GM12878 (cell line): ENCODE data around the gene FGR. TPM values are rescaled to one million over a fixed set of nuclear protein-coding genes. Genes with fewer than 3 reads are reported as not detected.

Experiments
- ATAC-seq: fragments of 200-7000 bp; cut with Tn5 transposase; 3 replicates; pipeline ENCODE4 v1.9.1; 2020; ENCODE audit warnings: mild to moderate bottlenecking, moderate library complexity
- BruUV-seq: library from RNA; stranded (reverse); fragments of 400-500 nt; replicated peaks from 2 replicates; lab custom pipeline; 2021; lab: Mats Ljungman, UMichigan
- CTCF ChIA-PET: fragments of 300-600 bp; sonication (Branson Sonifier 250); formaldehyde crosslinking; extraction: SDS; loops from one replicate; lab custom pipeline; 2021; ENCODE audit warnings: inconsistent platforms; lab: Yijun Ruan, JAX
- POLR2A ChIA-PET: fragments of 350-600 bp; formaldehyde crosslinking; extraction: SDS; loops from one replicate; lab custom pipeline; 2021; ENCODE audit warnings: inconsistent platforms; lab: Charles Lee
- RAD21 ChIA-PET: fragments of 300-600 bp; sonication (Branson Sonifier 250); formaldehyde crosslinking; loops from one replicate; lab custom pipeline; 2023; ENCODE audit warnings: antibody characterized with exemption; ENCODE audit not compliant: unreplicated experiment; lab: Charles Lee
- SMC1A ChIA-PET: fragments of 300-600 bp; sonication (Branson Sonifier 250); formaldehyde crosslinking; loops from one replicate; lab custom pipeline; 2023; ENCODE audit not compliant: unreplicated experiment, uncharacterized antibody; lab: Charles Lee
- DNase-seq: peaks from one replicate; pipeline ENCODE4 v3.0.0-alpha.2; 2011; ENCODE audit warnings: low read depth, low spot score
- FAIRE-seq: peaks from 3 replicates; lab custom pipeline; 2011; peaks lifted over from hg19 to GRCh38; lab: Jason Lieb, UNC
- H2AFZ ChIP-seq: 2 replicates; pipeline ENCODE4 v1.6.0; 2011; ENCODE audit warnings: low read depth, low read length, control low read depth; ENCODE audit not compliant: control insufficient read depth
- H3K27ac ChIP-seq: 2 replicates; pipeline ENCODE4 v1.5.1; 2011; ENCODE audit warnings: control low read depth; ENCODE audit not compliant: control insufficient read depth, insufficient read depth
- H3K27me3 ChIP-seq, 2 experiments: replicated peaks in 1 of 2; 2 replicates each; pipeline versions ENCODE4 v1.6.0 to v1.6.1; 2011; ENCODE audit warnings: low read length in 1 of 2; ENCODE audit not compliant: control insufficient read depth in 2 of 2, insufficient read depth in 2 of 2
- H3K36me3 ChIP-seq, 2 experiments: 2 replicates each; pipeline ENCODE4 v1.5.1; 2011; ENCODE audit warnings: low read length in 1 of 2; ENCODE audit not compliant: control insufficient read depth in 2 of 2, insufficient read depth in 2 of 2
- H3K4me1 ChIP-seq: 2 replicates; pipeline ENCODE4 v1.6.1; 2011; ENCODE audit warnings: mild to moderate bottlenecking, low read length, moderate library complexity, mixed read lengths; ENCODE audit not compliant: control insufficient read depth, insufficient read depth
- H3K4me2 ChIP-seq: 2 replicates; pipeline ENCODE4 v1.6.0; 2011; ENCODE audit warnings: control low read depth; ENCODE audit not compliant: control insufficient read depth, insufficient read depth
- H3K4me3 ChIP-seq: fragments of 200-600 bp; sonication (generic); 2 replicates; pipeline ENCODE4 v1.5.1; 2016
- H3K79me2 ChIP-seq: 2 replicates; pipeline ENCODE4 v1.6.0; 2011; ENCODE audit warnings: low read length; ENCODE audit not compliant: control insufficient read depth, insufficient read depth
- H3K9ac ChIP-seq: 2 replicates; pipeline ENCODE4 v1.8.0; 2011; ENCODE audit warnings: low read length, control low read depth, mixed read lengths; ENCODE audit not compliant: control insufficient read depth, insufficient read depth
- H3K9me3 ChIP-seq: replicated peaks from 3 replicates; pipeline ENCODE4 v1.5.1; 2011; ENCODE audit warnings: mild to moderate bottlenecking, low read length; ENCODE audit not compliant: control insufficient read depth, insufficient read depth
- H4K20me1 ChIP-seq: 2 replicates; pipeline ENCODE4 v1.6.0; 2011; ENCODE audit not compliant: control insufficient read depth, insufficient read depth
- CHD1 ChIP-seq: IDR thresholded peaks from 2 replicates; pipeline ENCODE4 v1.6.1; 2012; ENCODE audit warnings: low read depth, low read length, improper control_type of control experiment
- CHD4 ChIP-seq: fragments of 200-600 bp; sonication (generic); IDR thresholded peaks from 2 replicates; pipeline ENCODE4 v1.6.1; 2016; ENCODE audit warnings: mild to moderate bottlenecking
- FOXM1 ChIP-seq: IDR thresholded peaks from 2 replicates; pipeline ENCODE4 v1.6.1; 2012; ENCODE audit warnings: low read depth, mild to moderate bottlenecking, inconsistent platforms, low read length, moderate library complexity
- MAX ChIP-seq: IDR thresholded peaks from 2 replicates; pipeline ENCODE4 v1.6.1; 2012; ENCODE audit warnings: low read depth, low read length, improper control_type of control experiment
- NR2C2 ChIP-seq: IDR thresholded peaks from 2 replicates; pipeline ENCODE4 v1.6.1; 2011; ENCODE audit warnings: borderline replicate concordance, low read depth; ENCODE audit not compliant: control insufficient read depth, insufficient read length
- PAX8 ChIP-seq: fragments of 450-650 bp; IDR thresholded peaks from 2 replicates; pipeline ENCODE4 v1.6.1; 2017; ENCODE audit warnings: mild to moderate bottlenecking, moderate library complexity
- RB1 ChIP-seq: fragments of 450-650 bp; formaldehyde crosslinking; IDR thresholded peaks from 2 replicates; pipeline ENCODE4 v1.6.1; 2017; ENCODE audit warnings: mild to moderate bottlenecking, borderline replicate concordance
- SMAD5 ChIP-seq: IDR thresholded peaks from 2 replicates; pipeline ENCODE4 v1.6.1; 2016; ENCODE audit warnings: antibody characterized with exemption, low read depth
- STAT1 ChIP-seq: fragments of 450-650 bp; conservative IDR thresholded peaks from 2 replicates; pipeline ENCODE4 v1.6.1; 2014; ENCODE audit warnings: antibody characterized with exemption, mild to moderate bottlenecking
- TCF12 ChIP-seq: IDR thresholded peaks from 2 replicates; pipeline ENCODE4 v1.6.1; 2011; ENCODE audit warnings: low read depth, mild to moderate bottlenecking, low read length
- WGBS: methylation state at CpG from one replicate; pipeline ENCODE4 v1.1.6; 2016; ENCODE audit warnings: low lambda C conversion rate; ENCODE audit not compliant: insufficient replicate concordance, insufficient coverage; ENCODE audit errors: missing lambda C conversion rate; 5-methylcytosine and 5-hydroxymethylcytosine counted together
- in situ Hi-C: fragments of 300-500 bp; cut with MboI; formaldehyde crosslinking; loops from 9 replicates; pipeline ENCODE4 v1.14.3; 2018; ENCODE audit warnings: mixed read lengths
- intact Hi-C: fragments of 100-400 bp; cut with micrococcal nuclease; formaldehyde crosslinking; loops from one replicate; pipeline ENCODE4 v1.14.2; 2022; ENCODE audit not compliant: unreplicated experiment
- polyA plus RNA-seq, 11 experiments: library from polyadenylated mRNA; depleted of rRNA in 4 of 11; unstranded in 6 of 11; stranded (reverse) in 5 of 11; fragments of >200 nt; fragmentation: Nextera tagmentation in 4 of 11; fragmentation: Illumina TruSeq in 1 of 11; extraction: Ambion mirVana in 4 of 11; extraction: Trizol in 1 of 11; gene quantifications; 1 replicate in 1 of 11; 2 replicates in 10 of 11; pipeline versions ENCODE4 v1.2.1 to v1.2.3, GENCODE V29; 2011 to 2016; ENCODE audit warnings: inconsistent platforms in 2 of 11, missing spikeins in 2 of 11, low read depth in 1 of 11
- total RNA-seq, 4 experiments: library from RNA; depleted of rRNA in 3 of 4; stranded (reverse); fragments of >200 nt in 3 of 4; fragmentation: Illumina TruSeq in 1 of 4; extraction: Trizol in 1 of 4; gene quantifications; 2 replicates each; pipeline versions ENCODE4 v1.2.1 to v1.2.3, GENCODE V29; 2013 to 2021
- TF ChIP-seq, protein P1 (sequence below): fragments of 450-650 bp; IDR thresholded peaks from 2 replicates; pipeline ENCODE4 v1.6.1; 2018; ENCODE audit warnings: borderline replicate concordance, mild to moderate bottlenecking; ENCODE audit not compliant: partially characterized antibody

FGR gene
- total and polyA plus RNA-seq, 10 of the 15 experiments (the other 5 are each of a cell fraction or from before 2014, with no cell fraction given), result 10.9 to 193 (median 74.7) TPM

GRCh38 chr1:27646676-27647075, 11.7 kb upstream of the FGR start:
- no peaks in the 10 kb centered on the region for H3K36me3 ChIP-seq
- CTCF ChIA-PET, result interaction anchor here (0.9 to 4.7 kb wide), 5 partner anchors 10 to 40 kb away, joined by 3 to 41 read pairs (median 3); no protein-coding TSS in a partner anchor
- intact Hi-C loops, result no loop called here
- SMC1A ChIA-PET, result interaction anchor here (2.3 kb wide), 1 partner anchor 16 kb away, joined by 8 read pairs; no protein-coding TSS in a partner anchor
- no peak overlapping the region for H3K27ac ChIP-seq
- no TSS peak for BruUV-seq
- DNase-seq (no peak), ATAC-seq (no peak), FAIRE-seq (no peak)
- H2AFZ ChIP-seq, result no peak overlapping the region
- no peaks in the 10 kb centered on the region for H3K9me3 ChIP-seq
- no peak overlapping the region for H3K9ac ChIP-seq
- TF ChIP-seq RB1, result no peak
- TF ChIP-seq CHD4, result no peak
- TF ChIP-seq STAT1, result no peak
- TF ChIP-seq SMAD5, result no peak
- TF ChIP-seq, protein P1, sequence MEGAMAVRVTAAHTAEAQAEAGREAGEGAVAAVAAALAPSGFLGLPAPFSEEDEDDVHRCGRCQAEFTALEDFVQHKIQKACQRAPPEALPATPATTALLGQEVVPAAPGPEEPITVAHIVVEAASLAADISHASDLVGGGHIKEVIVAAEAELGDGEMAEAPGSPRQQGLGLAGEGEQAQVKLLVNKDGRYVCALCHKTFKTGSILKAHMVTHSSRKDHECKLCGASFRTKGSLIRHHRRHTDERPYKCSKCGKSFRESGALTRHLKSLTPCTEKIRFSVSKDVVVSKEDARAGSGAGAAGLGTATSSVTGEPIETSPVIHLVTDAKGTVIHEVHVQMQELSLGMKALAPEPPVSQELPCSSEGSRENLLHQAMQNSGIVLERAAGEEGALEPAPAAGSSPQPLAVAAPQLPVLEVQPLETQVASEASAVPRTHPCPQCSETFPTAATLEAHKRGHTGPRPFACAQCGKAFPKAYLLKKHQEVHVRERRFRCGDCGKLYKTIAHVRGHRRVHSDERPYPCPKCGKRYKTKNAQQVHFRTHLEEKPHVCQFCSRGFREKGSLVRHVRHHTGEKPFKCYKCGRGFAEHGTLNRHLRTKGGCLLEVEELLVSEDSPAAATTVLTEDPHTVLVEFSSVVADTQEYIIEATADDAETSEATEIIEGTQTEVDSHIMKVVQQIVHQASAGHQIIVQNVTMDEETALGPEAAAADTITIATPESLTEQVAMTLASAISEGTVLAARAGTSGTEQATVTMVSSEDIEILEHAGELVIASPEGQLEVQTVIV, result no peak
- no peak for TF ChIP-seq FOXM1
- no peak for TF ChIP-seq NR2C2
- TF ChIP-seq MAX, result no peak
- no peak for TF ChIP-seq CHD1
- TF ChIP-seq PAX8, result no peak
- no peak for TF ChIP-seq TCF12
- TF ChIP-seq, all 136 proteins: peak for 0
- no peak overlapping the region for H3K4me3 ChIP-seq
- ChIA-PET POLR2A (interaction anchor here (0.5 to 1.3 kb wide), 5 partner anchors 10 to 45 kb away, joined by 3 to 5 read pairs (median 3); no protein-coding TSS in a partner anchor), RAD21 (interaction anchor here (1.1 kb wide), 1 partner anchor 16 kb away, joined by 3 read pairs; no protein-coding TSS in a partner anchor)
- no peaks in the 10 kb centered on the region for H4K20me1 ChIP-seq
- H3K4me2 ChIP-seq, result no peak overlapping the region
- H3K4me1 ChIP-seq, result peaks cover 19% of the 10 kb centered on the region
- H3K27me3 ChIP-seq, result no peaks in the 10 kb centered on the region
- H3K79me2 ChIP-seq, result no peaks in the 10 kb centered on the region
- 80% methylated on average over 8 of the region's 8 CpGs for WGBS
- in situ Hi-C loops, result no loop called here
